ENCODE data around the gene OSBPL9. TPM values are rescaled to one million over a fixed set of nuclear protein-coding genes. Genes with fewer than 3 reads are reported as not detected.

OSBPL9 gene
- total RNA-seq, 1 donor from 2014 or later = 49.3 TPM

DNA sequence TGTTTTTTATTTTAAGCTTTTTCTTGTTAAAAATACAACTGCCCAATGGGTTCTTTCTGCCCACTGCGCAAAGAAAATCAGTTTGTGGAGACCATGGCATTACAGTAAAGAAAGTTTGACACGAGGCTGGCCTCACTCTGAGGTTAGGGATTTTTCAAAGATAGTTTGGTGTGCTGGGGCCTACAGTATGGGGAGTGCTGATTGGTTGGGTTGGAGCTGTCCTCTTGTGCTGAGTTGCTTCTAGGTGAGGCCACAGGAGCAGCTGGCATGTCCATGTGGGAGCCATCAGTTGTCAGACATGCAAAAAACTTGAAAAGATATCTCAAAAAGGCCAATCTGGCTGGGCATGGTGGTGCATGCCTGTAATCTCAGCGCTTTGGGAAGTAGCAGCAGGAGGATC lies 14.0 kb downstream of the OSBPL9 start:
- no peak for DNase-seq (ENCODE audit: low spot score)
- Mint-ChIP-seq H3K27ac (no peak overlapping the region), H3K4me1 (ENCODE audit: low read depth) (peaks cover 13% of the 10 kb centered on the region), H3K36me3 (ENCODE audit: low read depth) (no peaks in the 10 kb centered on the region), H3K9me3 (no peaks in the 10 kb centered on the region), H3K27me3 (ENCODE audit: low read depth) (no peaks in the 10 kb centered on the region), H3K4me3 (ENCODE audit: low read depth) (no peak overlapping the region)
- intact Hi-C loops (cut with micrococcal nuclease) = no loop called here

DNA sequence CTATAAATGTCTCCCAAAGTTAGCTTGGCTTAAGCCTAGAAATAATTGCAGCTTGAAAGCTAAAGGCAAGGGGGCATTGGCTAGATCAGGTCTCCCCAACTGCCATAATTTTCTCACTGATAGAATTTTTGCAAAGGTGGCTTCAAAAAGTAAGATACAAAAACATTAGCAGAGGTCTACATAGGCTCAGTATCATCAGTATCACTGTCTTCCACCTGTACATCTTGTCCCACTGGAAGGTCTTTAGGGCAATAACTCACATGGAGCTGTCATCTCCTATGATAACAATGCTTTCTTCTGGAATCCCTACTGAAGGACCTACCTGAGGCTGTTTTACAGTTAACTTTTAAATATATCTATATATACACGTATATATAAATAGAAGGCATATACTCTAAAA lies 14.9 kb downstream of the OSBPL9 start:
- Mint-ChIP-seq H3K27me3 (ENCODE audit: low read depth) (no peaks in the 10 kb centered on the region), H3K9me3 (no peaks in the 10 kb centered on the region), H3K27ac (no peak overlapping the region), H3K36me3 (ENCODE audit: low read depth) (no peaks in the 10 kb centered on the region), H3K4me1 (ENCODE audit: low read depth) (peaks cover 13% of the 10 kb centered on the region), H3K4me3 (ENCODE audit: low read depth) (no peak overlapping the region)
- no peak for DNase-seq (ENCODE audit: low spot score)
- intact Hi-C loops (cut with micrococcal nuclease) = no loop called here

DNA sequence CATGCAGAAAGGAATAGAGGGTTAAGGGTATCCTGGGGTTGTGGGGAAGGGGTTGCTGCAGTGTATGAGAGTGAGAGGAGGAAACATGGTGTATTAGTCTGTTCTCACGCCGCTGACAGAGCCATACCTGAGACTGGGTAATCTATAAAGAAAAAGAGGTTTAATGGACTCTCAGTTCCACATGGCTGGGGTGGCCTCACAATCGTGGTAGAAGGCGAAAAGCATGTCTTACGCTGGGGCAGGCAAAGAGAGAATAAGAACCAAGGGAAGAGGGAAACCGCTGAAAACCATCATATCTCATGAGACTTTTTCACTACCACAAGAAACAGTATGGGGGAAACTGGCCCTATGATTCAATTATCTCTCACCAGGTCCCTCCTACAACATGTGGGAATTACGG lies 17.7 kb downstream of the OSBPL9 start:
- H3K27ac Mint-ChIP-seq = no peak overlapping the region
- peaks cover 10% of the 10 kb centered on the region for H3K4me1 Mint-ChIP-seq (ENCODE audit: low read depth)
- no peak overlapping the region for H3K4me3 Mint-ChIP-seq (ENCODE audit: low read depth)
- no peaks in the 10 kb centered on the region for H3K9me3 Mint-ChIP-seq
- no peak for DNase-seq (ENCODE audit: low spot score)
- H3K27me3 Mint-ChIP-seq (ENCODE audit: low read depth) = no peaks in the 10 kb centered on the region
- intact Hi-C loops (cut with micrococcal nuclease) = no loop called here
- H3K36me3 Mint-ChIP-seq (ENCODE audit: low read depth) = no peaks in the 10 kb centered on the region

GRCh38 chr1:51635615-51636014 lies 18.7 kb downstream of the OSBPL9 start:
- DNase-seq (ENCODE audit: low spot score) = no peak
- H3K4me3 Mint-ChIP-seq (ENCODE audit: low read depth) = no peak overlapping the region
- no peak overlapping the region for H3K27ac Mint-ChIP-seq
- peaks cover 6% of the 10 kb centered on the region for H3K4me1 Mint-ChIP-seq (ENCODE audit: low read depth)
- no peaks in the 10 kb centered on the region for H3K36me3 Mint-ChIP-seq (ENCODE audit: low read depth)
- H3K27me3 Mint-ChIP-seq (ENCODE audit: low read depth) = no peaks in the 10 kb centered on the region
- no peaks in the 10 kb centered on the region for H3K9me3 Mint-ChIP-seq
- intact Hi-C loops (cut with micrococcal nuclease) = no loop called here

- Mint-ChIP-seq H3K4me3 (ENCODE audit: low read depth) (no peak overlapping the region), H3K36me3 (ENCODE audit: low read depth) (no peaks in the 10 kb centered on the region), H3K27ac (no peak overlapping the region), H3K9me3 (no peaks in the 10 kb centered on the region), H3K27me3 (ENCODE audit: low read depth) (no peaks in the 10 kb centered on the region), H3K4me1 (ENCODE audit: low read depth) (peaks cover 6% of the 10 kb centered on the region)
- DNase-seq (ENCODE audit: low spot score) = no peak
- intact Hi-C loops (cut with micrococcal nuclease) = no loop called here
Observed at GRCh38 chr1:51636191-51636590, 19.3 kb downstream of the OSBPL9 start.

DNA sequence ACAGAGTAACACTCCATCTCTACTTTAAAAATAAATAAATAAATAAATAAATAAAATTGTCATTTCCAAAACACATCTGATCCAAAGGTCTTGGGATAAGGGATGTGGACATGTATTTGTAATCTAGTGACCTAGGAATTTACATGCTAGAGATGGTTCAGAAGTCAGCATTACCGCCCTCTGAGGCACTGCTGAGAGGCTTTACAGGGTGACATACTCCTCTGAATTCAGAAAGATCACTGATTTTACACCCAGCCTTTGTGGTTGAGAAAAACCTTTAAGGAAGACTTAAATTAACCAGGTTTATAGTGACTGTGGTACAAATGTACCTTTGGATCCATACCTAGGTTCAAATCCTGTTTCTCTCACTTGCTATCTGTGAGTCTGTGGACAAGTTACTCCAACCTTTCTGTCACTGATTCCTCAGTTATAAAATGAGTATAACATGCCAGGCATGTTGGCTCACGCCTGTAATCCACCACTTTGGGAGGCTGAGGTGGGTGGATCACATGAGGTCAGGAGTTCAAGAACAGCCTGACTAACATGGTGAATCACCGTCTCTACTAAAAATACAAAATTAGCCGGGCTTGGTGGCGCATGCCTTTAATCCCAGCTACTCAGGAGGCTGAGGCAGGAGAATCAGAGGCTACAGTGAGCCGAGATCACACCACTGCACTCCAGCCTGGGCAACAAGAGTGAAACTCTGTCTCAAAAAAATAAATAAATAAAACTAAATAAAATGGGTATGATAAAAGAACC lies 20.1 kb downstream of the OSBPL9 start:
- no peaks in the 10 kb centered on the region for H3K27me3 Mint-ChIP-seq (ENCODE audit: low read depth)
- no peaks in the 10 kb centered on the region for H3K9me3 Mint-ChIP-seq
- H3K36me3 Mint-ChIP-seq (ENCODE audit: low read depth) = no peaks in the 10 kb centered on the region
- DNase-seq (ENCODE audit: low spot score) = no peak
- H3K4me1 Mint-ChIP-seq (ENCODE audit: low read depth) = peaks cover 6% of the 10 kb centered on the region
- intact Hi-C loops (cut with micrococcal nuclease) = no loop called here
- no peak overlapping the region for H3K4me3 Mint-ChIP-seq (ENCODE audit: low read depth)
- no peak overlapping the region for H3K27ac Mint-ChIP-seq

- no peaks in the 10 kb centered on the region for H3K36me3 Mint-ChIP-seq (ENCODE audit: low read depth)
- peaks cover 6% of the 10 kb centered on the region for H3K4me1 Mint-ChIP-seq (ENCODE audit: low read depth)
- H3K9me3 Mint-ChIP-seq = no peaks in the 10 kb centered on the region
Observed at GRCh38 chr1:51638350-51638749, 21.5 kb downstream of the OSBPL9 start.

DNA sequence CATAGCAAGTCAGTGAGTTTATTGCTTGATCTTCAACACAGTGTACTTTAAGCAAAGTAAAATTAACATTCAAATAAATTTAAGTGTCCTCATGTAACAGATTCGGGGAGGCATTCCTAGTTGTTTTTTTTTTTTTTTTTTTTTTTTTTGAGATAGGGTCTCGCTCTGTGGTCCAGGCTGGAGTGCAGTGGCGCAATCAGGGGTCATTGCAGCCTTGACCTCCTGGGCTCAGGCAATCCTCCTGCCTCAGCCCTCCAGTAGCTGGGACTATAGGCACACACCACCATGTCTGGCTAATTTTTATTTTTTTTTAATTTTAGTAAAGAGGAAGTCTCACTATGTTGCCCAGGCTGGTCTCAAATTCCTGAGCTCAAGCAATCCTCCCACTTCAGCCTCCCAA lies 22.8 kb downstream of the OSBPL9 start:
- DNase-seq (ENCODE audit: low spot score) = no peak
- Mint-ChIP-seq H3K4me1 (ENCODE audit: low read depth) (peaks cover 2% of the 10 kb centered on the region), H3K27me3 (ENCODE audit: low read depth) (no peaks in the 10 kb centered on the region), H3K36me3 (ENCODE audit: low read depth) (no peaks in the 10 kb centered on the region), H3K9me3 (no peaks in the 10 kb centered on the region), H3K27ac (no peak overlapping the region), H3K4me3 (ENCODE audit: low read depth) (no peak overlapping the region)
- intact Hi-C loops (cut with micrococcal nuclease) = no loop called here

More at GRCh38 chr1:51638350-51638749, 21.5 kb downstream of the OSBPL9 start:
- Mint-ChIP-seq H3K4me3 (ENCODE audit: low read depth) (no peak overlapping the region), H3K27me3 (ENCODE audit: low read depth) (no peaks in the 10 kb centered on the region), H3K27ac (no peak overlapping the region)
- DNase-seq (ENCODE audit: low spot score) = no peak
- intact Hi-C loops (cut with micrococcal nuclease) = no loop called here

DNA sequence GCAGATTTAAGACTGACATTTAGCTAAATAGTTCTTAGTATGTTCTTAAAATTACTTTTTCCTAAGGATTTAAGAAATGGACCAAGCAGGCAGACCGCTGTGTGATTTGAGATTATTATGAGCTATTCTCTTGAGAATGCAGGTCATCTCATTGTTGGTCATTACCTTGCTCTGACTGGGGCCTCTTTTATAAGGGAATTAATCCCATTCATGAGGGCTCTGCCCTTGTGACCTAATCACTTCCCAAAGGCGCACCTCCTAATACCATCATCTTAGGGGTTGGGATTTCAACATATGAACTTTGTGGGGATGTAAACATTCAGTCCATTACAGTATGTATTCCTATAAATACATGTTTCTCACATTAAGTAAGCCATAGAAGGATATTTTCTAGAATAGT lies 24.2 kb downstream of the OSBPL9 start:
- H3K9me3 Mint-ChIP-seq = no peaks in the 10 kb centered on the region
- no peaks in the 10 kb centered on the region for H3K27me3 Mint-ChIP-seq (ENCODE audit: low read depth)
- H3K4me3 Mint-ChIP-seq (ENCODE audit: low read depth) = no peak overlapping the region
- no peak overlapping the region for H3K27ac Mint-ChIP-seq
- H3K36me3 Mint-ChIP-seq (ENCODE audit: low read depth) = no peaks in the 10 kb centered on the region
- DNase-seq (ENCODE audit: low spot score) = no peak
- H3K4me1 Mint-ChIP-seq (ENCODE audit: low read depth) = no peaks in the 10 kb centered on the region
- intact Hi-C loops (cut with micrococcal nuclease) = no loop called here

DNA sequence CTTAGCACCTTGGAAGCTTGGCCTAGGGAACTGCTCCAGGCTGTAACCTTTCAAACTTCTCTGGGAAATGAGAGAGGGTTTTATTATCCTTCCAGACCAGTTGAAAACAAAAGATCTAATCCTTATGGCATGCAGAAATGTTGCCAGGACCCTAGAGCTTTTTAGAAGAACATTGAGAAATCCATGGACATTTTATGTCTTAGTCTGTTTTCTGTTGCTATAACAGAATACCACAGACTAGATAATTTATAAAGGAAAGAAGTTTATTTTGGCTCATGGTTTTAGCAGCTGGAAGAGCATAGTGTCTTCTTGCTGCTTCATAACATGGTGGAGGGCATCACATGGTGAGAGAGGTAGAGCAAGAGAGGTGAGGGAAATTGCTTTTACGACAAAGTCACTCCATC lies 25.8 kb downstream of the OSBPL9 start:
- Mint-ChIP-seq H3K36me3 (ENCODE audit: low read depth) (no peaks in the 10 kb centered on the region), H3K9me3 (no peaks in the 10 kb centered on the region), H3K4me3 (ENCODE audit: low read depth) (no peak overlapping the region), H3K27ac (no peak overlapping the region), H3K4me1 (ENCODE audit: low read depth) (no peaks in the 10 kb centered on the region), H3K27me3 (ENCODE audit: low read depth) (no peaks in the 10 kb centered on the region)
- intact Hi-C loops (cut with micrococcal nuclease) = no loop called here
- DNase-seq (ENCODE audit: low spot score) = no peak

DNA sequence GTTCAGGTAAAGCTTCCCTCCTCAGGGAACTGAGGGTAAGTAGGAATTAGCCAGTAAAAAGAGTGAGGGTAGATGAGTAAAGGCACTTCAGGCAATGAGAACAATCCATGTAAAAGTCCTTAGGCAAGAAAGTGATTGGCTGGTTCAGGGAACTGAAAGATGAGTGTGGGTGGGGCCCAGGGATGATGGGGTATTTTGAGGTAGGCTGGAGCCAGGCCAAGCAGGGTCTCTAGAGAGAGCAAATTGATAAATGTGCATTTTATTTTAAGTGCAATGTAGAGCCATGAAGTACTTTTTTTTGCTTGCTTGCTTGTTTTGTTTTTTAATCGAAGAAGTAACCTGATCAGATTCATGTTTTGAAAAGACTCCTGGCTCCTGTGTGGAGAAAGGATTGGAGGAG lies 26.5 kb downstream of the OSBPL9 start:
- no peaks in the 10 kb centered on the region for H3K4me1 Mint-ChIP-seq (ENCODE audit: low read depth)
- no peaks in the 10 kb centered on the region for H3K9me3 Mint-ChIP-seq
- H3K27ac Mint-ChIP-seq = no peak overlapping the region
- H3K27me3 Mint-ChIP-seq (ENCODE audit: low read depth) = no peaks in the 10 kb centered on the region
- DNase-seq (ENCODE audit: low spot score) = no peak
- intact Hi-C loops (cut with micrococcal nuclease) = no loop called here
- no peaks in the 10 kb centered on the region for H3K36me3 Mint-ChIP-seq (ENCODE audit: low read depth)
- H3K4me3 Mint-ChIP-seq (ENCODE audit: low read depth) = no peak overlapping the region

GRCh38 chr1:51644020-51644419 lies 27.1 kb downstream of the OSBPL9 start:
- no peak overlapping the region for H3K4me3 Mint-ChIP-seq (ENCODE audit: low read depth)
- no peaks in the 10 kb centered on the region for H3K27me3 Mint-ChIP-seq (ENCODE audit: low read depth)
- H3K4me1 Mint-ChIP-seq (ENCODE audit: low read depth) = no peaks in the 10 kb centered on the region
- no peak for DNase-seq (ENCODE audit: low spot score)
- H3K9me3 Mint-ChIP-seq = no peaks in the 10 kb centered on the region
- intact Hi-C loops (cut with micrococcal nuclease) = no loop called here
- no peak overlapping the region for H3K27ac Mint-ChIP-seq
- no peaks in the 10 kb centered on the region for H3K36me3 Mint-ChIP-seq (ENCODE audit: low read depth)

GRCh38 chr1:51644533-51645197 lies 27.8 kb downstream of the OSBPL9 start:
- intact Hi-C loops (cut with micrococcal nuclease) = no loop called here
- no peaks in the 10 kb centered on the region for H3K4me1 Mint-ChIP-seq (ENCODE audit: low read depth)
- H3K36me3 Mint-ChIP-seq (ENCODE audit: low read depth) = no peaks in the 10 kb centered on the region
- no peaks in the 10 kb centered on the region for H3K27me3 Mint-ChIP-seq (ENCODE audit: low read depth)
- no peaks in the 10 kb centered on the region for H3K9me3 Mint-ChIP-seq
- H3K27ac Mint-ChIP-seq = no peak overlapping the region
- H3K4me3 Mint-ChIP-seq (ENCODE audit: low read depth) = no peak overlapping the region
- DNase-seq (ENCODE audit: low spot score) = no peak

Measured in activated T-helper 2 cell treated with anti-CD3 and anti-CD28 coated beads, Interferon-gamma antibody, Interleukin-2, Interleukin-4, amounts not matched to agents 10 μg/mL and 5 μg/mL and 100 μg/mL, durations not matched to agents 14 hours and 24 hours and 36 hours (primary cell).